ENCODE data around the gene AFAP1.

Gene AFAP1

DNA sequence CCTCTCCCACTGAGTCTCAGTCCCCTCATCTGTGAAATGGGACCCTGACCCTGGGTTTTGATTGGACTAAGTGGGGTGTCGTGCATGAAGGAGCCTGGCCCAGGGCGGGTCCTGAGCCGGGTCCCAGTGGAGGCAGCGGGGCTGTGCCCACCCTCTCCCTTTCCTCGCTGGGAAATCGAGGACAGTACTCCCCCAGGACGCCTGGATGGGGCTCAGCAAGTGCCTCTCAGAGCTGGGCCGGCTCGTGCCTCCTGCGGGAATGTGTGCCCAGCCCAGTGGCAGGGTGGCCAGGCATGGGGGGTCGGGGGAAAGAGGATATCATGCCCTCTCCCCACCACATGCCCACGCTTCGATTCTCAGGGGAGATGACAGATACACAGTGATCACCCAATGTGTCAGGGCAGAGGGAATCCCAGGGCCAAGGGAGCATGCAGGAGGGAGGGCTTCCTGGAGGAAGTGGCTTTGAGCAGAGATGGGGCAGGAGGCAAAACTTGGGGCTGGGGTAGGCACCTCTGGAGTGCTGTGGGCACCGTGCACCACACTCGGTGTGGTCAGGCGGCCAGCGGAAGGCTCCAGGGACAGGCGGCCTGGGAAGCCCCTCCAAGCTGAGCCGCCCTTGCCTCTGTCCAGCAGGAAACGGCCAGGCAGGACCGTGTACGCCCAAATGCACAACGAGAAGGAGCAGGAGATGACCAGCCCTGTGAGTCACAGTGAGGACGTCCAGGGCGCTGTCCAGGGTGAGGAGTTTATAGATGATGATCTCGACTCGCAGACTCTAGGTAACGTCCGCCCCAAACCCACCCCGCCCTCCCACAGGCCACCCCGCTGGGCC is 203.0 kb downstream of the AFAP1 start:
- no peak for DNase-seq (ENCODE audit: low spot score)

DNA sequence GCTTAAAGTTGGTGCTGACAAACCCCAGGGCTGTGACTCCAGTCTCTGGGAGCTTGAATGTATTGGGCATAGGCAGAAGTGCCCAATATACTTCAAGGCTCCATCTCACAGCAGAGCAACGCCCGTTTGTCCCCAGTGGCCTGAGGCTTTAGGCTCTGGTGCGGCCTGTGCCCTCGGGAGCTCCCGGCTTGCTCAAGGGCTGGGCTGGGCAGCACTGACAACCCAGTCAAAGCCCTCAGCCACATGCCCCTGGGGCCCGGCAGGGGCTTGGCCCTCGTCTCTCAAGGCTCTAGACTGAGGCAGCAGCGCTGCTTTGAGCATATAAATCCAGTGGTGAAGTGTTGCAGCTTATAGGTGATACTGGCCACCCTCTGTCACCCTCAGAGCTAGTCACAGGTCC is 203.7 kb downstream of the AFAP1 start:
- no peak for DNase-seq (ENCODE audit: low spot score)

DNA sequence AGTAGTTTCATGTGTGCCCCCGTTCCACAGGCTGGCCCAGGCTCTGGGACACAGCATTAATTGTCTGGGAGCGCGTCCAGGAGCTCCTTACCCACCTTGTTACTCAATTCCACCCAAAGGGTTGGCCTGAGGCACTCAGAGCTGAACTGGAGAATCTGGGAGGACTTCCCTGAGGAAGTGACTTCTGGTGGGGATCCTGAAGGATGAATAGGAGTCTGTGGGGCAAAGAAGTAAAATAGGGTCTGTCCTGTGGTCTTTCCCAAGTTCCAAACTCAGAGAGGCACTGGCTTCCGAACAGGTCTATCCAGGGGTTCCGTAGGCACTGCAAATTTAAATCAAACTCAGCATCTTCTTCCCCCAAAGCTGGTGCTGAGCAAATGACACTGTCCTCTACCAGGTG is 204.3 kb downstream of the AFAP1 start:
- no peak for DNase-seq (ENCODE audit: low spot score)

DNA sequence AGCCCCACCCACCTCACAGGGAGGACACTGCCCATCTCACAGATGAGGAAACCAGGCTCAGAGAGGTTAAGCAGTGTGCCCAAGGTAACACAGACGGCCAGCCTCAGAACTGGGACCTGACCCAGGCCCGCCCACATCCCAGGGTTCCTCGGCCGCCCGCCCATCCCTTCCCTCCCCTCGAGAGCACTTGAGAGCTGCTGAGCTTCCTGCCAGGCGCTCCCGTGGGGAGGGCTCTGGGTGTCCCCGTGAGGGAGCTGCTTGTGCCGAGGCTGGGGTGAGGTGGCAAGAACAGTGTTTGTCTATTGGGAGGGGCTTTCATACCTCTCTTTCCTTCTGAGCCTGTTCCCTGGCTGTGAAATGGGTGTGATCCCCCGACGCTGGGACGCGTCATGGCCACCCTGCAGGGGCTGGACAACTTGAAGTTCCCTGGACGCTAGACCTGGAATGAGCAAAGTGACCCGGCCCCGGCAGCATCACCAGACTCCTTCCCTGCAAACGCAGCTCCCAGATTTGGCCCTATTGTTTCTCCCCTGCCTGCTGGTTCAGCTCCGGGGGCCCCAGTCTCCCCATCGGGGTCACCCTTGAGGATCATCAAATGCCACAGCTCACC is 204.9 kb downstream of the AFAP1 start:
- DNase-seq (ENCODE audit: low spot score): no peak

DNA sequence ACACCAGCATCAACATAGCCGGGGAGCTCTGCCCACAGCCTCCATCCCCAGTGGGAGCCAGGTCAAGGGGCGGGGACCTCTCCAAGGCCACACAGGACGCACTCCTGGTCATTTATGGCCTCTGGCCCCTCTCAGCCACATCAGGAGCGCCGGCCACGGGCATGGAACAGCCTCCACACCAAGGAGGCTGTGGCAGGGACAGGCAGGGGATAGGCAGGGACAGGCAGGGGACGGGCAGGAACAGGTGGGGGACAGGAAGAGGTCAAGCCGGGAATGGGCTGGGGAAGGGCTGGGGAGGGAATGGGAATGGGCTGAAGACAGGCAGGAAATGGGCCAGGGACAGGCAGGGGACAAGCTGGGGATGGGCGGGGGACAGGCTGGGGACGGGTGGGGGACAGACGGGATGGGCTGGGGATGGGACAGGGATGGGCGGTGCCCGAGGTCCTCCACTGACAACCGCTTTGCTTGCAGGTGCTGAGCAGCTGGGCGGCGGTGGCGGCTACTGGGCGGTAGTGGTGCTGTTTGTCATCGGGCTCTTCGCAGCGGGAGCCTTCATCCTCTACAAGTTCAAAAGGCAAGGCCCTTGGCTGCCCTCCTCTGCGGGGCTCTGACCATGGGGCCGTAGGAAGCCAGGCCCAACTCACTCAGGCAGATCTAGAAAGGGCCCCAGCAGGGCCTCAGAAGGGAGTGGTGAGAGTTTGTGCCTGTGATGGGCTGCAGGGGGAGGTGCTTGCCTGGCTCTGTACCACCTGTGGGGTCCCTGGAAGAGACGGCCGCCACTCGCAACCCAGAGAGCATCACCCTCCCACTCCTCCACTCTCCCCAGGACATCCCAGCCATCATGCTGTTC is 205.6 kb downstream of the AFAP1 start:
- DNase-seq (ENCODE audit: low spot score): no peak

DNA sequence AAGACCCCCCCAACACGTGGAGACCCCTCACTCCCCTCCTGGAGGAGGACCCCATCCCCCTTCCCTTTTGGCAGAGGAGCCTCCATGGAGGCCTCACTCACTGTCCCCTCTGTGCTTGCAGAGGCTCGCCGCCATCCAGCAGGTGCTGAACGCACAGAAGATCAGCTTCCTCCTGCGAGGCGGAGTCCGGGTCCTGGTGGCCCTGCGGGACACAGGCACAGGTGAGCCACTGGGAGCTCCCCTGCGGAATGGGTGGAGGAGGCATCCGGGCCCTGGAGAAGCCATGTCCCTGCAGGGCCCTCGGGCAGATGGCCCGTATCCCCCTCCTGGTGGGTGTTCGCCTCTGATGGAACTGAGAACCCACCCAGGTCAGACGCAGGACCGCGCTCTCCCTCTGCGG is 206.5 kb downstream of the AFAP1 start:
- no peak for DNase-seq (ENCODE audit: low spot score)

DNA sequence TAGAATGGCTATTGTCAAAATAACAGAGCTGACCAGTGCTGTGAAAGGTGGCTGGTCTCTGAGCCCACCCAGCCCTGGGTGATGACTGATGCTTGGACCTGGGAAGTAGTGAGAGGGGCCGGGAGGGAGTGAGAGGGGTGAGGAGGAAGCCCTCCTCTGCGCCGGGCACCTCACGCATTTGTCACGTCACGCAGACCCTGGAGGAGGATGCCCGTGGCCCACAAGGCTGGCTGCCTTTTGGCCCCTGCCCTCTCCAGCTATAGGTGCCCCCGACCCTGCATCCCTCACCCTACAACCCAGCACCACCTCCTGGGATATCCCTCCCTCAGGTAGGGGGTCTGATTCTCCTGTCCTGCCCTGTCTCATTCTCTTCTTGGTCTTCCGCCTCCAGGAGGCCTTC is 207.4 kb downstream of the AFAP1 start:
- DNase-seq (ENCODE audit: low spot score): no peak

DNA sequence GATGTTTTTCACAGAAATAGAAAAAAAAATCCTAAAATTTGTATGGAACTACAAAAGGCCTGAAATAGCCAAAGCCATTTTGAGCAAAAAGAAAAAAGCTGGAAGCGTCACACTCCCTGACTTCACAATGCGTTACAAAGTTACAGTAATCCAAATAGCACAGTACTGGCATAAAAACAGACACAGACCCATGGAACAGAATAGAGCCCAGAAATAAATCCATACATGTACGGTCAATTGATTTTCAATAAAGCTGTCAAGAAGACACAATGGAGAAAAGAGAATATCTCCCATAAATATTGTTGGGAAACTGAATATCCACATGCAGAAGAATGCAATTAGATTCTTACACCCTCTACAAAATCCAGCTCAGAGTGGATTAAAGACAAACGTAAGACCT is 208.2 kb downstream of the AFAP1 start:
- DNase-seq (ENCODE audit: low spot score): no peak

DNA sequence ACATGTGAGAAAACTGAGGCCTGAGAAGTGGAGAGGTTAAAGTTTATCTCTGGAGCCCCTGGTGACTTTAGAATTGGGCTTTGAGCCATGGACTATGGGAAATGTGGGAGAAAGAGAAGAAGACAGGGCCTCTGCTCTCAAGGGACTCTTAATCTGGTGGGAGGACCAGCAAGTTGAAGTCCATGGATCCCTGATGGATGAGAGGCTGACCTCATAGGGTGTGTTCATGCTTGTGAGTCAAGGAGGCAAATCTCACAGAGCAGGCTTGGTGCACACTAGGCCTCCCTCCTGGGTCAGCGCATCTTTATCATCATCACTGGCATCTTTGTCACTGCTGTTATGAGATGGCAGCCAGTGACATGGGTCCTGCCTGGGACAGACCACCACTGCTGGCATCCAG is 211.9 kb downstream of the AFAP1 start:
- DNase-seq (ENCODE audit: low spot score): no peak

DNA sequence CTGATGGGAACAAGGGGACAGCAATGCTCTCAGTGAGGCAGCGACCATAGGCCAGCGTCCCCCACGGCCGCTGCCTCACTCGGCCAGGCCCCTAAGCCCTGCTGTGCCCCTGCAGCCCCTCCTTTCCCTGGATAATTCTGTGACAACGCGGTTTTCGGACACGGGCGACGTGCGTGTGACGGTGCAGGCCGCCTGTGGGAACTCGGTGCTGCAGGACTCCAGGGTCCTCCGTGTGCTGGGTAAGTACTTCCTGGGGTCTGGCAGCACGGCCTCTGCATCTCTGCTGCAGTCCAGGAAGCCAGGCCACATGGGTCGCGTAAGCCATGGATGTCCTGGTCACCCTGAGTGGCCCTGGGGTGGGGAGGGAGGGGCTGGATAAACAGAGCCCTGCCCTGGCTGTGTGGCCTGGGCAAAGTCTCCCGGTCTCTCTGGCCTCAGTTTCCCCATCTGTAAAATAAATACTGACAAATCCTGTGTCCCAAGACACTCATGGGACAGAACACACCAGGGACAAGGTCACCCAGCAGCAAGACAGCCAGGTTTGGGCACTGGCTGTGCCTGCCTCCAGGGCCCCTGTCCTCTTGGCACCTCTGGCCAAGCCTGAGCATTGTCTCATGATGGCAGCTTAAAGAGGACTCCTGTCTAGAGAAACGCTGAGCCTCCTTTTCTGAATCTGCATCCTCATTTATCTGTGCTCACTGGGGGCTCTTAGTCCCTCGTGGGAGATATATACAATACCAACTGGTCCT is 212.8 kb downstream of the AFAP1 start:
- no peak for DNase-seq (ENCODE audit: low spot score)

DNA sequence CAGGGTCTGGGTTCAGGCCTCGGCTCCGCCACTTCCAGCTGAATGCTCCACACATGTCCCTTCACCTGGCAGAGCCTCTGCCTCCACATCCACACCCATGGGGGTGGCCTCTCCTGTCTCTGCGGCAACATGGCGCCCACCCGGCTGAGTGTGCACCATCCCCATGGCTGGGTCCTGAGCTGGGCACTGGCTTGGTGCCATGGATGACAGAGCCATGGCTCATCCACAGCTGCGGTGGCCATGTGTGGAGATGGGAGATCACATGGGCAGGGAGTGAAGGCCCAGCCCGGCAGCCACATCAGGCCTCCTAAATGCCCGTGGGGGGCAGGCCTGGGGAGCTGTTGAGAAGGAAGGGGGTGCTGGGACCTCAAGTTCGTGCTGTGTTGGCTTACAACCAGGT is 213.7 kb downstream of the AFAP1 start:
- DNase-seq (ENCODE audit: low spot score): no peak

DNA sequence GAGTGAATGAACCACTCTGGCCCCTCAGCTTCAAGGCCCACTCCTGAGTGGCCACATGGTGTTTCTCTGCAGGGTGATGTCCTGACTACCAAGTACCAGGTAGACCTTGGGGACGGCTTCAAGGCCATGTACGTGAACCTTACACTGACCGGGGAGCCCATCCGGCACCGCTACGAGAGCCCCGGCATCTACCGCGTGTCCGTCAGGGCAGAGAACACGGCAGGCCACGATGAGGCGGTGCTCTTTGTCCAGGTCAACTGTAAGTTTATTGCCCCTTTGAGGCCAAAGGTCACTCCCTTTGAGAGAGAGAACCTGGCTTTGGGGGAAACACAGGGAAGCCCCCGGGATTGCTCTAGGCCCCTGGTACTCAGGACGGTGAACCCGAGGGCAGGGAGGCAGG is 216.0 kb downstream of the AFAP1 start:
- no peak for DNase-seq (ENCODE audit: low spot score)

DNA sequence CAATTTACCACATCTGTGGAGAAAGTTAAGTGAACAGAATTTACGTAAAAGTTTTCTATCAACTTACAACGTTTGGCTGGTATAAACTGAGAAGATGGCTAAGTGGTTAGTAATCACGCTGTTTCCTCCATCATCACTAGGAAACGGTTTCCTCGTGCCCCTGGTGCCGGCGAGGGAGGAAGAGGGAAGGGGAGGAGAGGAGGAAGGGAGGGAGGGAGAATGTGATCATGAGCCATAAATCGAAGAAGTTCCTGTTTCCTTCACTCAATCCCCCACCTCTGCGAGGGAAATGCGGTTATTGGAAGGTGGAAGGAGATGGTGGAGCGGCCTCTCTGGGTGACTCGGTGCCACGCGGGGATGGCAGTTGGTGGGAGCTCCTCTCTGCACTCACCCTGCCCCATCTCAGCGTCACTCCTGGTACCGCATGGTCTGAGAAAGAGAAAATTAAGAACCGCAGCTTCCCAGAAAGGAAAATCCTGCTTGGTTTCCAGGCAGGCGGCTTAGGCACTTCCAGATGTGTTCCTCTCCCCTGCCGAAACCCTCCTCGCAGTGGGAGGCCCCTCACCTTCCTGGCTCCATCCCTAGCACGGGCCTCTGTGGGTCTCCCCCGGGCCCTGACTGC is 216.8 kb downstream of the AFAP1 start:
- no peak for DNase-seq (ENCODE audit: low spot score)

DNA sequence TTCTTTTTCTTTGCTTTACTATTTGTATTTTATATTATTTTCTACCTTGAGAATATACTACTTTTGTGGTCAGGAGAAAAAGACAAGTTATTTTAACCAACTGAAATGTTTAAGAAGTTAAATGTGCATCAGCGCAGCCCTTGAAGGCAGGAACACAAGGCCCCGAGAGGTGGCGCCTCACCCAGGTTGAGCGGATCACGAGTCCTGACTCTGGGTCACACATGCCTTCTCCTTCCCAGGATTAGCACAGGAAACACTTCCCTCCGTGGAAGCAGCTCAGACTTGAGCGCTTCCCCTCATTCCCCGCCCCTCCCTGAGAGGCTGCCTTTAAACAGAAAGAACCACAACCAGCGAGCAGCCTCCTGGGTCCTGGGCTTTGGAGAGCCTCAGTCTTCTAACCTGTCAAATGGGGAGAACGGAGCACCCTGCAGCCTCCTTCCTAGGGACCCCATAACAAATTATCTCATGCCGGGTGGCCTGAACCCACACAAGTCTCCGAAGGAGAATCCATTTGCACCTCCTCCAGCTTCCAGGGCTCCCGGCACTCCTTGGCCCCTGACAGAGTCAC is 217.6 kb downstream of the AFAP1 start:
- peak; percentile 24 for DNase-seq (ENCODE audit: low spot score)

DNA sequence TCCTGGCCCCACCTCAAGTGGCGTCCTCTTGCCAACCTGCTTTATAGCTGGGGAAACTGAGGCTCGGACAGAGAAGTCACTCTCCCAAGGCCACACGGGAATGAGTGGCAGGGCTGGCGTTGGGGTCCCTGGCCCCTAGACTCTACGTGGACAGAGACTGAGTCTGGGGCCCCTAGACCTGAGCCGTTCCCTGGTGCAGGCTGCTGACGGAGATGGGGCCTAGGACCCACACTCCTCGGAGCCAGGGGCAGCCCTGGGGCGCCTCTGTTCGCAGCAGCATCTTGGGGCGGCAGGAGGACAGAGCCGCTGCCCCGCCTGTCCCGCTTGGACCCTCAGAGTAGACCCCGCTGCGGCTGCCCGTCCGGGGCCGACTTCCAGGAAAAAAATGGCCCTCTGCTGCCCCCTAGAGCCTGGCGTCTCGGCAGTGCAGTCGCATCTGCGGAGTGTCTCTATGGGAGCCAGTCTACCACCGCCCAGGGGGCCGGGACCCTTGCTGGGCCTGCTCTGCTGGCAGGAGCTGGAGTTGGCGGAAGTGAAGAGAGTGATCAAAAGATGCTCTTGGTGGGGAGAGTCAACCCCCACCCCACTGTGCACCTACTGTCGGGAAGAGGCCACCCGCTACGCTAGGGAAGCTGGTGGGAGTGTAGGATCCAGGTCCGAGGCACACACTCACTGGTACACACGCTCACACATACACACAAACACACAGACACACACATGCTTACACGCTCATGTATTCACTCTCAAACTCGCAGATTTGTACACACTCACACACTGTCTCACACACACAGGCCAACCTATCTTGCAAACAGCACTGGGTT is 220.1 kb downstream of the AFAP1 start:
- DNase-seq (ENCODE audit: low spot score): peak; percentile 30

DNA sequence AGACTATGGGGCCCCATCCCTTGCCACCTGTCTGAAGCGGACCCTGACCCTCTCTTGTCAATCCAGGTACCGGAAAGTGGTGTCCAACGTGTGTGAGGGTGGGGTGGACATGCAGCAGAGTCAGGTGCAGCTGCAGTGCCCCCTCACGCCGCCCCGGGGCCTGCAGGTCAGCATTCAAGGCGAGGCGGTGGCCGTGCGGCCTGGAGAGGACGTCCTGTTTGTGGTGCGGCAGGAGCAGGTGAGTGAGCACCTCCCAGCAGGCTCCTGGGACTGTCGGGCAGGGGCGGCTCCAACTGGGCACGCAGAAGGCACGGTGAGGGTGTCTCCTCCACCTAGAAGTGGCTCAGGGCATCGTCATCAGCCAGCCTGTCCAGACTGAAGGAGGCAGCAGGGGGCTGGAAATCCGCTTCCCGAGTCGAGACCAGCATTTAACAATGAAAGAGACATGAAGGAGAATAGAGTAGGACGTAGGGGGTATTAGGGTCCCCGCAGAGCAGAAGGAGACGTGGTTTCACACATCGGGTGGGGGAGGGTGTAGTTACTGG is 221.6 kb downstream of the AFAP1 start:
- DNase-seq (ENCODE audit: low spot score): no peak

DNA sequence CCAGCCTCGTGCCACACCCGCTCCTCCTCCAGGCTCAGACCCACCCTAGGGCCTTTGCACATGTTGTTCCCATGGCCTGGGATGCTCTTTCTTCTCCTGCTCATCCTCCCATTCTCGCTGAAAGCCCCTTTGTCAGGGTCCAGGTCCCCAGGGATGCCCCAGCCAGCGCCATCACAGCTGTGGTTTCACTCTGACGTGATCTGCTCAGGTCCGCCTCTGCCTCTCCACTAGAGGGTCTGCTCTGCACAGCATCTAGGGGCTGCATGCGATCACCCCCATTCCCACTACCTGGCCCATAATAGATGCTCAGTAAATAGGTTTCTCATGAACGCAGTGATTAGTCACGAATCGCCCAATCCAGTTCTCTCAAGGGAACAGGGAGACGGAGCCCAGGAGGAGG is 222.5 kb downstream of the AFAP1 start:
- DNase-seq (ENCODE audit: low spot score): no peak

DNA sequence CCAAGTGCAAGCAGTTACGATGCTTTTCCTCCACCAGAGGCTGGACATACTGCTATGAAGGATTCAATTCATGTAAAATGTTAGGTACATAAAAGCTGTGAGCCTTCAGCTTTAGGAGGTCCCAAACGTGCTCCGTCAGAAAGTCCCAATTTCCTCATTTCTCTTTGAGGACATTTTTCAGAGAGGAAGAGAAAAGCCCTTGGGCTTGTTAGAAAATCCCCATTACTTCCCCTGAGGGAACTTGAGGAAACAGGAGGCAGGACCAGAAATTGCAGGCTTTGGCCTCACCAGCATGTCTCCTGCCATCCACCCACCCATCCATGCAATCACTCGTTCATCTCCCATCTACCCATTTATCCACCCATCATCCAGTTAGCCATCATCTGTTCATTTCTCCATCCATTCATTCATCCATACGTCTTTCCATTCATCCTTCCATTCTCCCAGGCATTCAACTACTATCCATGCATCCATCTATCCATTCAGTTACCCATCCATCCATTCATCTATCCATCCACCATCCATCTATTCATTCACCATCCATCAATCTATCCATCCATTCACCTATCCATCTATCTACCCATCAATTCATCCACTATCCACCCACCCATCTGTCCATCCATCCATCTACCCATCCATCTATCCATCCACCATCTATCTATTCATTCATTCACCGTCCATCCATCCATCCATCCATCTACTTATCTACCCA is 223.5 kb downstream of the AFAP1 start:
- no peak for DNase-seq (ENCODE audit: low spot score)

DNA sequence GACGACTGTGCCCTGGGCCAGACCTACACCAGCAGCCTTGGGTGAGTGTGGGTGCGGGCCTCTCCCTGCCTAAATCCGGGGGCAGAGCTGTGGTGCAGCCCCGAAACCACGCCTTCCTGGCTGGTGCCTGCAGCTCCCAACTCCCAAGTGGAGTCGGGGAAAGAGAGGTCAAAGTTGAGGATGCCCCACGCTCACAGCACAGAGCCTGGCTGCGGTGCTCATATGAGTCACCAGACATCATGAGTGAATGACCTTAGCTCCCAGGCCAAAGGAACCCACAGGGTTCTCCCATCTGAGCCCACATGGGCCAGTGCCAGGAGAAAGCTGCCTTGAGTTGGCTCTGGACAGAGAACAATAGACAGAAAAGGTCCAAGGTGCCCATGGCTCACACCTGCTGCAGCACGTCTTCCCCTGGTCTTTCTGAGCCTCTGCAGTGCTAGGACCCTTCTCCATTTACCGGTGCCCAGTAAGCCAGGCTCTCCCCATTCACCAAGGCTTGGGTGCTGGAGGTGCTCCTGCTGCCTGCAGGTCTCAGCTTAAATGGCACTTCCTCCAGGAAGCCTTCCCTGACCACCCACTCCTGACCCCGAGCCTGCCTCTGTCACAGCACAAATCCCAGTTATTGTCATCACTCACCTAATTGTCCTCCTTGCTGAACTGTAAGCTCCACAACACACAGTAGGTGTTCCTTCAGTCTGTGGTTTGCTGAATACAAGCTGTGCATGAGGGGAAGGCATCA is 224.2 kb downstream of the AFAP1 start:
- DNase-seq (ENCODE audit: low spot score): no peak

Data from COLO829 (cell line).